GM12864 (cell line): ENCODE data around the gene GRIK3.
"Not testable (repeated sequence)": the region's sequence is repeated elsewhere in the genome, so short reads cannot be mapped to it uniquely, and the experiment has no call there.

Experiments
- DNase-seq: peaks from one replicate; pipeline ENCODE4 v3.0.0-alpha.2; 2011; ENCODE audit warnings: low read depth
- H3K4me3 ChIP-seq: 2 replicates; pipeline ENCODE4 v1.5.1; 2011; ENCODE audit warnings: mild to moderate bottlenecking, low read depth, low read length, control low read depth
- CTCF ChIP-seq: IDR thresholded peaks from 2 replicates; pipeline ENCODE4 v1.5.1; 2011; ENCODE audit warnings: low read depth, mild to moderate bottlenecking, moderate library complexity, low read length, control low read depth, inconsistent platforms; ENCODE audit errors: missing control alignments

The GRIK3 gene

DNA sequence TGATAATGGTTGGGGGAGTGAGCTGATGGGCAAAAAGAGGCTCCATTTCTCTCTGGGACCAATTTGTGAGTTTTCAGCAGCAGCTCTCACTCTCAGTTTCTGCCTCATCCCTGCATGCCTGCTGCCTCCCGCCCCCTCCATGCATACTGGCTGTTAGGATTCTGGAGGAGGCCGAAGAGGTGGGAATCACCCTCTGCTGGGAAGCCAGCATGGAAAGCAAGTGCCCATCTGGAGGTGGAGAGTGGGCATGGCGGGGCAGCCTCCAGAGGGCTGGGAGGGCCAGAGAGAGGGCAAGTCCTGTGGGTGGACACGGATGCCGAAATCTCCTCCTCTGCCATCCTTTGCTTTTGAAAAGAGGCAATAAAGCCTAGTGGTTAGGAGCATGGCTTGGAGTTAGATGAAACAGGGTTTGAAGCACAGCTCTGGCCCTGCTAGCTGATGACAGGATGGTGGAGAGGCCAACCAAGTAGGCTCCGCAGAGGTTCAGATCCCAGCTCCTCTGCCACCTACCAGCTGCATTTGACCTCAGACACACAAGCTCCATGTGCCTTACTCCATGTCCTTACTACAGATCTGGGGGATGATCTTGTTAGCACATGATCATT is 113.4 kb downstream of the GRIK3 start:
- no peak for DNase-seq
- H3K4me3 ChIP-seq, result no peak overlapping the region
- no peak for TF ChIP-seq CTCF

GRCh38 chr1:36920371-36920770 is 113.9 kb downstream of the GRIK3 start:
- no peak for DNase-seq
- TF ChIP-seq CTCF, result no peak
- no peak overlapping the region for H3K4me3 ChIP-seq

- H3K4me3 ChIP-seq, result no peak overlapping the region
- TF ChIP-seq CTCF, result no peak
- DNase-seq, result no peak
Measured at GRCh38 chr1:36919491-36920145, 114.7 kb downstream of the GRIK3 start.

DNA sequence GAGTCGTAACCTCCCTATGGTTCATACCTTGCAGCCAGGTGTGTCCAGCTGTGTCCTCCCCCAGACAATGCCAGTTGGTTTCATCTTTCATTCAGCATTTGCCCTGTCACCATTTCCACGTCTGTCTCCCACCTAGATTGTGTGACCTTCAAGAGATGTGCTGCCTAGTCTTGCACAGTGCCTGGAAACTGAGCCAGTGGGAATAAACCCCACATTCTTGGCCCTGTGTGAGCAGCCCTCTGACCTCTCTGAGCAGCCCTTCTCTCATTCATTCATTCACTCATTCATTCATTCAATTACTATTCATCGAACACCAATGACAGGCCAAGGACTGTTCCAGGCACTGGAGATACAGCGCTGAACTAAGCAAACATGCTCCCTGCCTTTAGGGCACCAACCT is 115.7 kb downstream of the GRIK3 start:
- TF ChIP-seq CTCF, result no peak
- no peak for DNase-seq
- H3K4me3 ChIP-seq, result no peak overlapping the region

- DNase-seq, H3K4me3 ChIP-seq: not testable (repeated sequence)
Measured at GRCh38 chr1:36916542-36916941, 117.8 kb downstream of the GRIK3 start.

DNA sequence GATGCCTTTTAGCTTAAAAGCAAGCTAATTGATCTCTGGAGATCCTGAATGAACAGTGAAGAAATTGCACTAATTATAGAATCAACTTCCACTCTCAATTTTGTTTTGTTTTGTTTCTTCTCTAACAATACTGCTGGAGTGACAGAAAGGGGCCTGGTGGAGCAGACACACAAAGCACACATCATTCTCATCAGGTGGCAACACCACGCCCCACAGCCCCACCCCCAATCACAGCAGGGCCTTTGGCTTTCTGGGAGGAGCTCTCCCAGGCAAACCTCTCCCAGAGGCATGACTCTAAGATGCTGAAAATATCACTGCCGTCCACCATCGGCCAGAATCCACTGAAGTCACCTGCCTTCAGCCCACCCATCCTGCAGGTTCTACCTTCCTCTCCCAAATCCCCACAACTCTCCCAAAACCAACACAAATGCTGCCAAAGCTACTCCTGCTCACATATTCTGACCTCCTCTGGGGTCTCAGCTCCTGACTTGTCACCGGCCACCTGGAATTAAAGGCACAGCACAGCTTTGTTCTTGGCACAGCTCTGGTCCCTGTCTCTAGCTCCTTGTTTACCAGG is 120.7 kb downstream of the GRIK3 start:
- DNase-seq, result no peak
- H3K4me3 ChIP-seq, result no peak overlapping the region
- no peak for TF ChIP-seq CTCF

DNA sequence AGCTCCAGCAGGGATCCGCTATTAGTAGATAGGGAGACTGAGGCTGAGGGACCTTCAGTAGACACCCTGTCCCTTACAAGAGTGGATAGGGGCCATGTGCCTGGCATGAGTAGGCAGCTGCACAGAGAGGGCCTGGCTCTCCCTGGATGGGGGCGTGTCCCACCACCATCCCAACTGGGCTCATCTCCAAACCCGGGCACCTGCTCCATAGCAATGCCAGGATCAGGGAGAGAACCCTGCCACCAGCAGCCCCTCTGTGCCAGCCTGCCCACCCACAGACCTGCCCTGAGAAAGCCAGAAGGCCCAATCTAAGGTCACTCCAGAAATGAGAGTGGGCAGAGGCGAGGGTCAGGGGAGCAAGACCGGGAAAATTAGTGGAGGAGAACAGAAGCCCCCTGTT is 121.3 kb downstream of the GRIK3 start:
- no peak for DNase-seq
- no peak for TF ChIP-seq CTCF
- no peak overlapping the region for H3K4me3 ChIP-seq
